Mucosa of stomach (tissue), 1 donor: ENCODE results near the gene EXOC4.

Experiments
- H3K27me3 ChIP-seq: one replicate; pipeline ENCODE4 v1.7.0; 2013; ENCODE audit warnings: mild to moderate bottlenecking, low read length; ENCODE audit not compliant: control insufficient read depth, insufficient read depth
- H3K36me3 ChIP-seq: one replicate; pipeline ENCODE4 v1.7.0; 2013; ENCODE audit warnings: low read length; ENCODE audit not compliant: control insufficient read depth, insufficient read depth
- H3K4me1 ChIP-seq: one replicate; pipeline ENCODE4 v1.7.0; 2013; ENCODE audit warnings: mild to moderate bottlenecking, low read length; ENCODE audit not compliant: control insufficient read depth, insufficient read depth
- H3K4me3 ChIP-seq: one replicate; pipeline ENCODE4 v1.7.0; 2013; ENCODE audit warnings: low read length
- H3K9ac ChIP-seq: one replicate; pipeline ENCODE4 v1.7.0; 2013; ENCODE audit warnings: mild to moderate bottlenecking, low read length, moderate library complexity
- H3K9me3 ChIP-seq: one replicate; pipeline ENCODE4 v1.7.0; 2013; ENCODE audit warnings: mild to moderate bottlenecking, low read length, moderate library complexity; ENCODE audit not compliant: control insufficient read depth
- donor health status: Pancreatic carcinoma.

The EXOC4 gene

GRCh38 chr7:133481676-133482075, 228.8 kb downstream of the EXOC4 start:
- no peaks in the 10 kb centered on the region for H3K27me3 ChIP-seq
- H3K4me3 ChIP-seq, result no peak overlapping the region
- no peaks in the 10 kb centered on the region for H3K36me3 ChIP-seq
- H3K9me3 ChIP-seq, result no peaks in the 10 kb centered on the region
- H3K4me1 ChIP-seq, result no peaks in the 10 kb centered on the region
- no peak overlapping the region for H3K9ac ChIP-seq

- Histone ChIP-seq H3K4me1 (no peaks in the 10 kb centered on the region), H3K9me3 (no peaks in the 10 kb centered on the region), H3K36me3 (no peaks in the 10 kb centered on the region), H3K4me3 (no peak overlapping the region), H3K27me3 (no peaks in the 10 kb centered on the region), H3K9ac (no peak overlapping the region)
These were observed 229.7 kb downstream of the EXOC4 start for GRCh38 chr7:133482599-133482998.

- H3K36me3 ChIP-seq, result no peaks in the 10 kb centered on the region
- H3K27me3 ChIP-seq, result no peaks in the 10 kb centered on the region
- no peaks in the 10 kb centered on the region for H3K9me3 ChIP-seq
- H3K4me1 ChIP-seq, result no peaks in the 10 kb centered on the region
- H3K4me3 ChIP-seq, result no peak overlapping the region
- H3K9ac ChIP-seq, result no peak overlapping the region
These were observed 231.2 kb downstream of the EXOC4 start for GRCh38 chr7:133484086-133484485.

GRCh38 chr7:133489906-133490305, 237.0 kb downstream of the EXOC4 start:
- H3K4me1 ChIP-seq, result no peaks in the 10 kb centered on the region
- H3K27me3 ChIP-seq, result no peaks in the 10 kb centered on the region
- H3K9ac ChIP-seq, result no peak overlapping the region
- no peaks in the 10 kb centered on the region for H3K9me3 ChIP-seq
- H3K4me3 ChIP-seq, result no peak overlapping the region
- no peaks in the 10 kb centered on the region for H3K36me3 ChIP-seq

- Histone ChIP-seq H3K9me3 (no peaks in the 10 kb centered on the region), H3K9ac (no peak overlapping the region), H3K4me3 (no peak overlapping the region), H3K36me3 (no peaks in the 10 kb centered on the region), H3K27me3 (no peaks in the 10 kb centered on the region), H3K4me1 (no peaks in the 10 kb centered on the region)
These were observed 238.4 kb downstream of the EXOC4 start for GRCh38 chr7:133491201-133491691.

GRCh38 chr7:133491846-133492652, 239.2 kb downstream of the EXOC4 start:
- H3K4me1 ChIP-seq, result no peaks in the 10 kb centered on the region
- no peak overlapping the region for H3K4me3 ChIP-seq
- no peaks in the 10 kb centered on the region for H3K9me3 ChIP-seq
- H3K9ac ChIP-seq, result no peak overlapping the region
- H3K27me3 ChIP-seq, result no peaks in the 10 kb centered on the region
- no peaks in the 10 kb centered on the region for H3K36me3 ChIP-seq

- Histone ChIP-seq H3K4me1 (no peaks in the 10 kb centered on the region), H3K9me3 (no peaks in the 10 kb centered on the region), H3K36me3 (no peaks in the 10 kb centered on the region), H3K4me3 (no peak overlapping the region), H3K9ac (no peak overlapping the region), H3K27me3 (no peaks in the 10 kb centered on the region)
These were observed 244.2 kb downstream of the EXOC4 start for GRCh38 chr7:133497061-133497460.

- Histone ChIP-seq H3K4me3 (no peak overlapping the region), H3K36me3 (no peaks in the 10 kb centered on the region), H3K27me3 (no peaks in the 10 kb centered on the region), H3K9me3 (no peaks in the 10 kb centered on the region), H3K9ac (no peak overlapping the region), H3K4me1 (no peaks in the 10 kb centered on the region)
These were observed 248.9 kb downstream of the EXOC4 start for GRCh38 chr7:133501771-133502170.

GRCh38 chr7:133502498-133502897, 249.6 kb downstream of the EXOC4 start:
- Histone ChIP-seq H3K4me1 (no peaks in the 10 kb centered on the region), H3K9ac (no peak overlapping the region), H3K4me3 (no peak overlapping the region), H3K9me3 (no peaks in the 10 kb centered on the region), H3K36me3 (no peaks in the 10 kb centered on the region), H3K27me3 (no peaks in the 10 kb centered on the region)

GRCh38 chr7:133502972-133503371, 250.1 kb downstream of the EXOC4 start:
- no peak overlapping the region for H3K4me3 ChIP-seq
- no peaks in the 10 kb centered on the region for H3K4me1 ChIP-seq
- no peaks in the 10 kb centered on the region for H3K36me3 ChIP-seq
- no peaks in the 10 kb centered on the region for H3K9me3 ChIP-seq
- H3K27me3 ChIP-seq, result no peaks in the 10 kb centered on the region
- no peak overlapping the region for H3K9ac ChIP-seq

GRCh38 chr7:133504825-133505224, 251.9 kb downstream of the EXOC4 start:
- H3K9me3 ChIP-seq, result no peaks in the 10 kb centered on the region
- no peaks in the 10 kb centered on the region for H3K4me1 ChIP-seq
- H3K4me3 ChIP-seq, result no peak overlapping the region
- H3K27me3 ChIP-seq, result no peaks in the 10 kb centered on the region
- H3K36me3 ChIP-seq, result no peaks in the 10 kb centered on the region
- no peak overlapping the region for H3K9ac ChIP-seq

- no peaks in the 10 kb centered on the region for H3K9me3 ChIP-seq
- H3K4me1 ChIP-seq, result no peaks in the 10 kb centered on the region
- H3K4me3 ChIP-seq, result no peak overlapping the region
- H3K36me3 ChIP-seq, result no peaks in the 10 kb centered on the region
- H3K27me3 ChIP-seq, result no peaks in the 10 kb centered on the region
- H3K9ac ChIP-seq, result no peak overlapping the region
These were observed 256.9 kb downstream of the EXOC4 start for GRCh38 chr7:133509822-133510221.
